Measurements from ENCODE around the gene SLC5A6.

The SLC5A6 gene

GRCh38 chr2:27194538-27195354, 17.3 kb downstream of the SLC5A6 start:
- no peak overlapping the region for H3K27ac ChIP-seq
- no peak for TF ChIP-seq CTCF (conservative IDR thresholded peaks at IDR 0.05)

DNA sequence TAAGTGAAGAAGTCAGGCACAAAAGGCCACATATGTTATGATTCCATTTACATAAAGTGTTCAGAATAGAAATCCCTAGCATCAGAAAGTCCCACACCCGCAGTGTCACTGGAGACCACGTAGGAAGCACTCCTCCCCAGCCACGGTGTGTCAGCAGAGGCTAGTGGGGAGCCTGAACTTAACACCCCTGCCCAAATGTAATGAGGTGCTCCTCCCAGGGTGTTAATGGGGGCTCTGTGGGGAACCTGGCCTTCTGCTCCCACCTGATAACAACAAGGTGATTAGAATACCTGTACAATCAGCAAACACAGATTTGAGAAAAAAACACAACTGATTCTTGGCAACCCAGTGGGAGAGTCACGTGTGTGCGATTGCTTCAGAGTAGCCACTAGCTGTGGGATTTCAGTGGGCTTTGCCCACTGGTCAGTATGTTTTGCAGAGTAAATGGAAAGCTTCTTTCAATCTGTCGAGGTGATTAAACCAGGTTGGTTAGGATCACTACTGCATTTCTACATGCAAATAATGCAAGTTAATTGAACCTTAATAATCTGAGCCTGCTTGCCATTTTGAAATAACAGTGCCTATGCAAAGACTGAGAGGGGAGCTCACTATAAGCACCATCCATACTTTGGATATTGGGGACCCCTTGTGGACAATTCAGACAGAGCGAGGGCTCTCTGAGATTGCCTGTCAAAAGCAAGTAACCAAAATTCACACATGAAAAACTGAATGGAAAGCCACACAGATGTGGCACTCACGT, 20.8 kb downstream of the SLC5A6 start:
- H3K27ac ChIP-seq = no peak overlapping the region
- TF ChIP-seq CTCF (conservative IDR thresholded peaks at IDR 0.05) = peak; percentile 73

- no peak for TF ChIP-seq CTCF (conservative IDR thresholded peaks at IDR 0.05)
- H3K27ac ChIP-seq = no peak overlapping the region
Measured at GRCh38 chr2:27189989-27190388, 22.1 kb downstream of the SLC5A6 start.

DNA sequence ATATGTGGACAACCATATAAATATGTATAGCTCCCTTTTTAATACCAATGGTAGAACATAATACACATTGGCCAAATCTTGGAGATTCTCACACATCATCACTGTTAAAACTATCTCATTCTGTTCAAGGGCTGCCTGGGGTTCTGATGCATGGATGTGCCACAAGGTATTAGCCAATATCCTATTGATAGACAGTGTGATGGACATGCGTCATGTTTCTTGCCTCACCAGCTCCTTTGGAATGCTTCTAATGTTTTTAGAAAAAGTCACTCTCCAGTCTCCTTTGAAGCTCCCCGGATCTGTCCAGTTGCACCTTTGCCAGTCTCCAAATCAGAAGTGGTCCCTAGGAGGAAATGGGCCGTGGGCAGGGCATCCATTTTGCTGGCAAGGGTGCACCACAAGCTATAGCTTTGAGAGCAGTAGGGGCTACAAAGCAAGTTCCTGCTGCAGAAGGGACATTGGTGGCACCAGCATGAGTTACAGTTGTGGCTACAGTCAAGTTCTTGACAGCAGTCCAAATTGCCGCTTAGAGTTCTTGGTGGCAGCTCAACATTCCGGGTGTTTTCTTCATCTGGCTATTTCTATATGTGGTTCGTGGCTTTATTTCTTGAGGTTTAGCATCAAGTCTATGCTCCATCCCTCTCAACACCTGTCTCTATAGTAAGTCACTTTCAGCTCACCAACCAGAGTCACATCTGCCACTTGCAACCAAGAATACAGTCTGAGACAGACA, 25.3 kb downstream of the SLC5A6 start:
- TF ChIP-seq CTCF (conservative IDR thresholded peaks at IDR 0.05) = no peak
- H3K27ac ChIP-seq = no peak overlapping the region

GRCh38 chr2:27185331-27186026, 26.6 kb downstream of the SLC5A6 start:
- no peak for TF ChIP-seq CTCF (conservative IDR thresholded peaks at IDR 0.05)
- H3K27ac ChIP-seq = no peak overlapping the region

- TF ChIP-seq CTCF (conservative IDR thresholded peaks at IDR 0.05) = no peak
- H3K27ac ChIP-seq = no peak overlapping the region
Measured at GRCh38 chr2:27184115-27184514, 28.0 kb downstream of the SLC5A6 start.
